Keratinocyte (primary cell): ENCODE data around the gene DNAI7. TPM values are rescaled to one million over a fixed set of nuclear protein-coding genes. Genes with fewer than 3 reads are reported as not detected.

Experiments
- DNase-seq: peaks from one replicate; pipeline ENCODE4 v3.0.0-alpha.2; 2011; ENCODE audit warnings: low read depth, missing footprints, low spot score
- FAIRE-seq: peaks from 2 replicates; lab custom pipeline; 2011; peaks lifted over from hg19 to GRCh38; lab: Jason Lieb, UNC
- H2AFZ ChIP-seq: 2 replicates; pipeline ENCODE4 v1.6.0; 2012; ENCODE audit warnings: low read length, control low read depth, inconsistent platforms; ENCODE audit not compliant: control insufficient read depth
- H3K27ac ChIP-seq: 2 replicates; pipeline ENCODE4 v1.5.1; 2011; ENCODE audit warnings: low read length; ENCODE audit not compliant: control insufficient read depth, insufficient read depth
- H3K27me3 ChIP-seq: 3 replicates; pipeline ENCODE4 v1.6.0; 2011; ENCODE audit warnings: low read length; ENCODE audit not compliant: control insufficient read depth, insufficient read depth; ENCODE audit errors: extremely low read depth
- H3K36me3 ChIP-seq, 2 experiments: 2 replicates in 1 of 2; 3 replicates in 1 of 2; pipeline ENCODE4 v1.5.1; 2011; ENCODE audit warnings: low read length in 2 of 2, mild to moderate bottlenecking in 1 of 2; ENCODE audit not compliant: control insufficient read depth in 2 of 2, insufficient read depth in 2 of 2; ENCODE audit errors: extremely low read depth in 1 of 2
- H3K4me1 ChIP-seq: 3 replicates; pipeline ENCODE4 v1.5.1; 2011; ENCODE audit warnings: low read length; ENCODE audit not compliant: control insufficient read depth, insufficient read depth; ENCODE audit errors: extremely low read depth
- H3K4me2 ChIP-seq: 3 replicates; pipeline ENCODE4 v1.6.0; 2011; ENCODE audit warnings: low read depth, low read length; ENCODE audit not compliant: control insufficient read depth, insufficient read depth; ENCODE audit errors: extremely low read depth
- H3K4me3 ChIP-seq, 3 experiments: fragments of 200-600 bp in 1 of 3; sonication (generic) in 1 of 3; 2 replicates in 2 of 3; 3 replicates in 1 of 3; pipeline ENCODE4 v1.5.1; 2011 to 2016; ENCODE audit warnings: low read length in 3 of 3, mild to moderate bottlenecking in 3 of 3, control low read depth in 2 of 3, inconsistent platforms in 1 of 3, low read depth in 1 of 3, mixed read lengths in 1 of 3, mixed run types in 1 of 3, moderate library complexity in 1 of 3; ENCODE audit not compliant: control insufficient read depth in 2 of 3, insufficient read depth in 2 of 3; ENCODE audit errors: extremely low read depth in 1 of 3
- H3K79me2 ChIP-seq: 2 replicates; pipeline ENCODE4 v1.6.0; 2012; ENCODE audit warnings: low read length; ENCODE audit not compliant: control insufficient read depth, insufficient read depth
- H3K9ac ChIP-seq: 3 replicates; pipeline ENCODE4 v1.6.0; 2011; ENCODE audit warnings: low read length; ENCODE audit not compliant: control insufficient read depth, insufficient read depth; ENCODE audit errors: extremely low read depth
- H3K9me1 ChIP-seq: 3 replicates; pipeline ENCODE4 v1.6.0; 2011; ENCODE audit warnings: low read length; ENCODE audit not compliant: control insufficient read depth, insufficient read depth; ENCODE audit errors: extremely low read depth
- H3K9me3 ChIP-seq: 2 replicates; pipeline ENCODE4 v1.5.1; 2012; ENCODE audit warnings: low read depth, low read length; ENCODE audit not compliant: control insufficient read depth
- H4K20me1 ChIP-seq: 3 replicates; pipeline ENCODE4 v1.6.0; 2011; ENCODE audit warnings: low read length; ENCODE audit not compliant: control insufficient read depth, insufficient read depth; ENCODE audit errors: extremely low read depth
- CTCF ChIP-seq, 3 experiments: IDR thresholded peaks in 1 of 3; conservative IDR thresholded peaks in 1 of 3; optimal IDR thresholded peaks in 1 of 3; 2 replicates in 2 of 3; 3 replicates in 1 of 3; pipeline versions ENCODE3 to v1.5.1; 2011; ENCODE audit warnings: low read length in 3 of 3, mild to moderate bottlenecking in 3 of 3, moderate library complexity in 2 of 3, control low read depth in 1 of 3, inconsistent platforms in 1 of 3; ENCODE audit not compliant: insufficient read depth in 2 of 3; ENCODE audit errors: extremely low read depth in 1 of 3
- EZH2 ChIP-seq: IDR thresholded peaks from one replicate; pipeline ENCODE4 v1.6.1; 2012; ENCODE audit warnings: inconsistent platforms, mild to moderate bottlenecking, low read length, moderate library complexity
- dilution Hi-C: fragments of 300-500 bp; cut with MboI; formaldehyde crosslinking; loops from one replicate; pipeline ENCODE4 v1.7.0; 2020; ENCODE audit warnings: low sequenced_read_pairs; ENCODE audit not compliant: extremely low pct_ligation_motif_present
- polyA plus RNA-seq, 5 experiments: library from polyadenylated mRNA; depleted of rRNA in 3 of 5; stranded (reverse) in 3 of 5; stranded (forward) in 1 of 5; unstranded in 1 of 5; fragments of >200 nt; gene quantifications; 1 replicate in 1 of 5; 2 replicates in 3 of 5; 3 replicates in 1 of 5; pipeline versions ENCODE4 v1.2.1 to v1.2.3, GENCODE V29; 2011 to 2012; ENCODE audit warnings: missing spikeins in 2 of 5, low read depth in 1 of 5, low replicate concordance in 1 of 5

Gene DNAI7
- polyA plus RNA-seq, 1 donor (not counting 4 experiments of a cell fraction or from before 2014, with no cell fraction given), result 0.10 TPM

- Histone ChIP-seq H2AFZ (no peak overlapping the region), H3K9ac (no peak overlapping the region), H3K36me3 (no peaks in the 10 kb centered on the region), H4K20me1 (no peaks in the 10 kb centered on the region), H3K9me1 (no peaks in the 10 kb centered on the region), H3K4me2 (peak overlapping the region; percentile 8), H3K27me3 (no peaks in the 10 kb centered on the region), H3K27ac (no peak overlapping the region), H3K4me3 (no peak overlapping the region), H3K4me1 (peaks cover 7% of the 10 kb centered on the region), H3K79me2 (no peaks in the 10 kb centered on the region), H3K9me3 (no peaks in the 10 kb centered on the region)
- FAIRE-seq (peak; percentile 91), DNase-seq (peak; percentile 4)
- dilution Hi-C loops, result no loop called here
- TF ChIP-seq EZH2 (no peak), CTCF (optimal IDR thresholded peaks at IDR 0.05 in 1 of 3, IDR thresholded peaks at IDR 0.05 in 1 of 3, conservative IDR thresholded peaks at IDR 0.05 in 1 of 3; ENCODE audit: extremely low read depth in 1 of 3, insufficient read depth in 2 of 3, low read length in 3 of 3) (no peak)
These were observed 105.2 kb downstream of the DNAI7 start for GRCh38 chr12:25089738-25090137.

- Histone ChIP-seq H3K4me1 (peaks cover 7% of the 10 kb centered on the region), H3K36me3 (no peaks in the 10 kb centered on the region), H2AFZ (no peak overlapping the region), H3K9ac (no peak overlapping the region), H3K27ac (no peak overlapping the region), H3K4me2 (no peak overlapping the region), H4K20me1 (no peaks in the 10 kb centered on the region), H3K9me3 (no peaks in the 10 kb centered on the region), H3K79me2 (no peaks in the 10 kb centered on the region), H3K4me3 (no peak overlapping the region), H3K9me1 (no peaks in the 10 kb centered on the region), H3K27me3 (no peaks in the 10 kb centered on the region)
- DNase-seq, result no peak
- no peak for FAIRE-seq
- TF ChIP-seq CTCF (optimal IDR thresholded peaks at IDR 0.05 in 1 of 3, IDR thresholded peaks at IDR 0.05 in 1 of 3, conservative IDR thresholded peaks at IDR 0.05 in 1 of 3; ENCODE audit: extremely low read depth in 1 of 3, insufficient read depth in 2 of 3, low read length in 3 of 3) (no peak), EZH2 (no peak)
- dilution Hi-C loops, result no loop called here
These were observed 107.4 kb downstream of the DNAI7 start for GRCh38 chr12:25087596-25087995.
